Smooth muscle cell (in vitro differentiated cells): ENCODE measurements around the gene MTF2. TPM values are rescaled to one million over a fixed set of nuclear protein-coding genes. Genes with fewer than 3 reads are reported as not detected.
A peak's percentile ranks its signal among the peaks of the same experiment; 100 is the strongest.

Experiments
- DNase-seq: peaks from one replicate; lab custom pipeline; 2025; ENCODE audit not compliant: unreplicated experiment; lab: John Stamatoyannopoulos, UW
- H2AFZ ChIP-seq: fragments of 200-600 bp; sonication (generic); 2 replicates; pipeline ENCODE4 v1.6.0; 2016; ENCODE audit warnings: antibody characterized with exemption, low read depth, mild to moderate bottlenecking
- H3F3A ChIP-seq: fragments of 200-600 bp; sonication (generic); 2 replicates; pipeline ENCODE4 v1.6.0; 2017; ENCODE audit warnings: antibody characterized with exemption, low read depth
- H3K27ac ChIP-seq: fragments of 200-600 bp; sonication (generic); 2 replicates; pipeline ENCODE4 v1.5.1; 2016; ENCODE audit warnings: low read depth, mild to moderate bottlenecking
- H3K27me3 ChIP-seq: fragments of 200-600 bp; sonication (generic); 2 replicates; pipeline ENCODE4 v1.6.1; 2016; ENCODE audit warnings: low read depth, mild to moderate bottlenecking
- H3K36me3 ChIP-seq: fragments of 200-600 bp; sonication (generic); 2 replicates; pipeline ENCODE4 v1.5.1; 2016; ENCODE audit warnings: low read depth
- H3K4me1 ChIP-seq: fragments of 200-600 bp; sonication (generic); 2 replicates; pipeline ENCODE4 v1.5.1; 2016; ENCODE audit warnings: low read depth
- H3K4me2 ChIP-seq: fragments of 200-600 bp; sonication (generic); 2 replicates; pipeline ENCODE4 v1.6.0; 2016; ENCODE audit warnings: mild to moderate bottlenecking
- H3K4me3 ChIP-seq: fragments of 200-600 bp; sonication (generic); 2 replicates; pipeline ENCODE4 v1.5.1; 2016; ENCODE audit warnings: mild to moderate bottlenecking
- H3K79me2 ChIP-seq: fragments of 200-600 bp; sonication (generic); 2 replicates; pipeline ENCODE4 v1.6.0; 2016; ENCODE audit warnings: low read depth, mild to moderate bottlenecking
- H3K9ac ChIP-seq: fragments of 200-600 bp; sonication (generic); 2 replicates; pipeline ENCODE4 v1.6.0; 2016; ENCODE audit warnings: low read depth
- H3K9me3 ChIP-seq: fragments of 200-600 bp; sonication (generic); replicated peaks from 2 replicates; pipeline ENCODE4 v1.5.1; 2016; ENCODE audit warnings: low read depth
- H4K20me1 ChIP-seq: fragments of 200-600 bp; sonication (generic); 2 replicates; pipeline ENCODE4 v1.6.0; 2016; ENCODE audit warnings: low read depth
- CTCF ChIP-seq: fragments of 200-600 bp; sonication (generic); IDR thresholded peaks from 2 replicates; pipeline ENCODE4 v1.5.1; 2017; ENCODE audit warnings: borderline replicate concordance, mild to moderate bottlenecking, antibody characterized with exemption; ENCODE audit not compliant: insufficient read depth, poor library complexity, severe bottlenecking
- WGBS: methylation state at CpG from one replicate; pipeline ENCODE4 v1.1.7; 2016; ENCODE audit warnings: low lambda C conversion rate; 5-methylcytosine and 5-hydroxymethylcytosine counted together
- polyA plus RNA-seq: library from polyadenylated mRNA; unstranded; fragments of >200 nt; fragmentation: Nextera tagmentation; extraction: Ambion mirVana; gene quantifications from 2 replicates; pipeline ENCODE4 v1.2.1, GENCODE V29; 2016
- total RNA-seq: library from RNA; depleted of rRNA; stranded (reverse); fragments of >200 nt; gene quantifications from 2 replicates; pipeline ENCODE4 v1.2.3, GENCODE V29; 2014

MTF2 gene
- total and polyA plus RNA-seq, 2 experiments from 2014 or later = 41.2 to 43.1 TPM

GRCh38 chr1:93081716-93082115 is 2.6 kb downstream of the MTF2 start:
- Histone ChIP-seq H3K4me1 (peaks cover 22% of the 10 kb centered on the region), H4K20me1 (peaks cover 60% of the 10 kb centered on the region), H3K27me3 (no peaks in the 10 kb centered on the region), H3K4me3 (peak overlapping the region; percentile 99), H3K9ac (peak overlapping the region; percentile 96), H3K27ac (peak overlapping the region; percentile 93), H3K36me3 (peaks cover 19% of the 10 kb centered on the region), H3K9me3 (no peaks in the 10 kb centered on the region), H3F3A (peaks cover 10% of the 10 kb centered on the region), H3K4me2 (peak overlapping the region; percentile 86), H2AFZ (no peak overlapping the region), H3K79me2 (peaks cover 74% of the 10 kb centered on the region)
- DNase-seq = no peak
- no peak for TF ChIP-seq CTCF

GRCh38 chr1:93082313-93082712 is 3.2 kb downstream of the MTF2 start:
- peaks cover 66% of the 10 kb centered on the region for H4K20me1 ChIP-seq
- H3K27ac ChIP-seq = peak overlapping the region; percentile 93
- no peaks in the 10 kb centered on the region for H3K9me3 ChIP-seq
- H3K79me2 ChIP-seq = peaks cover 80% of the 10 kb centered on the region
- H3K4me1 ChIP-seq = peaks cover 22% of the 10 kb centered on the region
- peaks cover 19% of the 10 kb centered on the region for H3K36me3 ChIP-seq
- H3K9ac ChIP-seq = no peak overlapping the region
- TF ChIP-seq CTCF = no peak
- H2AFZ ChIP-seq = no peak overlapping the region
- peak overlapping the region; percentile 99 for H3K4me3 ChIP-seq
- DNase-seq = no peak
- H3F3A ChIP-seq = peaks cover 10% of the 10 kb centered on the region
- no peaks in the 10 kb centered on the region for H3K27me3 ChIP-seq
- 91% methylated on average over 3 of the region's 3 CpGs for WGBS
- H3K4me2 ChIP-seq = peak overlapping the region; percentile 86

- Histone ChIP-seq H3K27ac (no peak overlapping the region), H3K4me1 (peaks cover 18% of the 10 kb centered on the region), H3K79me2 (peaks cover 96% of the 10 kb centered on the region), H3K27me3 (no peaks in the 10 kb centered on the region), H2AFZ (no peak overlapping the region), H3F3A (peaks cover 10% of the 10 kb centered on the region), H3K9me3 (no peaks in the 10 kb centered on the region), H3K4me3 (no peak overlapping the region), H4K20me1 (peaks cover 83% of the 10 kb centered on the region), H3K4me2 (no peak overlapping the region), H3K9ac (no peak overlapping the region), H3K36me3 (peaks cover 19% of the 10 kb centered on the region)
- WGBS = 96% methylated on average over 2 of the region's 2 CpGs
- TF ChIP-seq CTCF = no peak
- no peak for DNase-seq
Observed at GRCh38 chr1:93083979-93084378, 4.9 kb downstream of the MTF2 start.

GRCh38 chr1:93087532-93087931 is 8.4 kb downstream of the MTF2 start:
- Histone ChIP-seq H3K4me1 (peaks cover 4% of the 10 kb centered on the region), H4K20me1 (peaks cover 96% of the 10 kb centered on the region), H3K79me2 (peaks cover 98% of the 10 kb centered on the region), H3K4me2 (no peak overlapping the region), H3K9me3 (no peaks in the 10 kb centered on the region), H3K36me3 (peaks cover 19% of the 10 kb centered on the region), H2AFZ (no peak overlapping the region), H3K4me3 (no peak overlapping the region), H3K27ac (no peak overlapping the region), H3K27me3 (no peaks in the 10 kb centered on the region), H3K9ac (no peak overlapping the region), H3F3A (no peaks in the 10 kb centered on the region)
- no peak for DNase-seq
- no peak for TF ChIP-seq CTCF
- WGBS = 98% methylated on average over 2 of the region's 2 CpGs
